HepG2 (cell line): ENCODE results near the gene NAP1L1. TPM values are rescaled to one million over a fixed set of nuclear protein-coding genes. Genes with fewer than 3 reads are reported as not detected.

ENCODE experiments used
- AKNA ChIP-seq: sonication (generic); formaldehyde crosslinking; IDR thresholded peaks from 2 replicates; pipeline ENCODE4 v1.4.0; 2020; ENCODE audit warnings: missing genetic modification reagents, borderline replicate concordance
- CREB3 ChIP-seq: sonication (generic); formaldehyde crosslinking; IDR thresholded peaks from 2 replicates; pipeline ENCODE4 v1.5.0; 2020; ENCODE audit warnings: missing genetic modification reagents
- ELF3 ChIP-seq: IDR thresholded peaks from 2 replicates; pipeline ENCODE4 v1.6.1; 2016; ENCODE audit warnings: missing genetic modification reagents, missing compliant biosample characterization
- FOXC1 ChIP-seq: sonication (generic); formaldehyde crosslinking; IDR thresholded peaks from 2 replicates; pipeline ENCODE4 v1.8.0; 2022; ENCODE audit warnings: mild to moderate bottlenecking, missing genetic modification reagents, borderline replicate concordance
- ONECUT2 ChIP-seq: sonication (generic); formaldehyde crosslinking; IDR thresholded peaks from 2 replicates; pipeline ENCODE4 v1.4.0; 2020; ENCODE audit warnings: missing genetic modification reagents
- ZBTB7A ChIP-seq: sonication (generic); formaldehyde crosslinking; IDR thresholded peaks from 2 replicates; pipeline ENCODE4 v1.8.0; 2022; ENCODE audit warnings: mild to moderate bottlenecking, missing genetic modification reagents
- ZNF264 ChIP-seq: sonication (generic); formaldehyde crosslinking; IDR thresholded peaks from 2 replicates; pipeline ENCODE4 v1.4.0; 2020; ENCODE audit warnings: missing genetic modification reagents
- ZNF570 ChIP-seq: sonication (generic); formaldehyde crosslinking; IDR thresholded peaks from 2 replicates; pipeline ENCODE4 v1.4.0; 2020; ENCODE audit warnings: mild to moderate bottlenecking, missing genetic modification reagents, borderline replicate concordance
- ZNF761 ChIP-seq: sonication (generic); formaldehyde crosslinking; conservative IDR thresholded peaks from 2 replicates; pipeline ENCODE4 v1.4.0; 2020; ENCODE audit warnings: mild to moderate bottlenecking, missing genetic modification reagents
- ZNF816 ChIP-seq: sonication (generic); formaldehyde crosslinking; IDR thresholded peaks from 2 replicates; pipeline ENCODE4 v1.8.0; 2022; ENCODE audit warnings: missing genetic modification reagents, mild to moderate bottlenecking, borderline replicate concordance
- polyA plus RNA-seq, 8 experiments: library from polyadenylated mRNA; depleted of rRNA in 3 of 8; stranded (reverse) in 7 of 8; unstranded in 1 of 8; fragments of >200 nt; fragmentation: Illumina TruSeq in 4 of 8; extraction: Trizol in 4 of 8; gene quantifications; 2 replicates each; pipeline versions ENCODE4 v1.2.1 to v1.2.3, GENCODE V29; 2011 to 2016; ENCODE audit warnings: low read depth in 4 of 8, missing spikeins in 1 of 8, mixed read lengths in 1 of 8; ENCODE audit not compliant: insufficient read depth in 1 of 8
- total RNA-seq, 5 experiments: library from RNA; depleted of rRNA; stranded (reverse); fragments of >200 nt; fragmentation: Illumina TruSeq; extraction: Trizol; gene quantifications; 2 replicates each; pipeline ENCODE4 v1.2.3, GENCODE V29; 2016; ENCODE audit warnings: low read depth in 1 of 5
- TF ChIP-seq, protein P1 (sequence below): sonication (generic); IDR thresholded peaks from 2 replicates; pipeline ENCODE4 v1.6.1; 2016; ENCODE audit warnings: low read depth, borderline replicate concordance
- TF ChIP-seq, protein P2 (sequence below): sonication (generic); formaldehyde crosslinking; conservative IDR thresholded peaks from 2 replicates; pipeline ENCODE4 v1.4.0; 2020; ENCODE audit warnings: missing genetic modification reagents
- TF ChIP-seq, protein P3 (sequence below): conservative IDR thresholded peaks from 2 replicates; pipeline ENCODE4 v1.6.1; 2018; ENCODE audit warnings: missing genetic modification reagents
- TF ChIP-seq, protein P4 (sequence below): sonication (generic); formaldehyde crosslinking; IDR thresholded peaks from 2 replicates; pipeline ENCODE4 v1.4.0; 2020; ENCODE audit warnings: low read depth, mild to moderate bottlenecking, missing genetic modification reagents

Gene NAP1L1
- total and polyA plus RNA-seq, 2 of the 13 experiments (the other 11 are each of a cell fraction or from before 2014, with no cell fraction given): 207 to 309 TPM

DNA sequence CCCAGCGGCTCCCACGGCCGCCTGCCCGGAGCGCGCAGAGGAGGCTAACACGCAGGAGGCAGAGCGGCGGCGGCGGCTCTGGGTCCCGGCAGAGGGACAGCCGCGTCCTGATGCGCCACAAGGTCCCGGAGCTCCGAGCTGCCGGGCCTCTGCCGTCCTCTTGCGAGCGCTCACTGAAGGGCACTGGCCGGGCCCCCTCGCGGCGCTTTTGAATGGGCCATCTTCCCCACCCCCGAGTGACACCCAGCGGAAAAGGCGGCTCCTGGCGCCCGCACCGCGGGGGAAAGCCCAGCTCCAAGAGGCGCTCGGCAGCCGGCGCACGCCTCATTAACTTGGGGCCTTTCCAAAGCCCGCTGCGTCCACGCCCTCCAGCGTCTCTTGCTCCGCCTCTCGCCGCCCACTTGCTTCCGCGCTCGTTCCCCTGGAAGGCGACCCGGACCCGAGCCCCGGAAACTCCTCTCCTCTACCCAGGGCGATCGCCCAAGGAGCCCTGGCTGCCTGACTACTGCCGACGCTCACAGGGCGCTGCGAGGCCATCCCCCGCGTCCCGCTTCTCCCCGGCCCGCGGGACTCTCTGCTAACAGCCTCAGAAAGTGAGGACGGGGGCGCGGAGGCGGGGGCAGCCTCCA lies 53.0 kb downstream of the NAP1L1 start, which contains the start of gene PHLDA1 (continued):
- TF ChIP-seq, protein P1, sequence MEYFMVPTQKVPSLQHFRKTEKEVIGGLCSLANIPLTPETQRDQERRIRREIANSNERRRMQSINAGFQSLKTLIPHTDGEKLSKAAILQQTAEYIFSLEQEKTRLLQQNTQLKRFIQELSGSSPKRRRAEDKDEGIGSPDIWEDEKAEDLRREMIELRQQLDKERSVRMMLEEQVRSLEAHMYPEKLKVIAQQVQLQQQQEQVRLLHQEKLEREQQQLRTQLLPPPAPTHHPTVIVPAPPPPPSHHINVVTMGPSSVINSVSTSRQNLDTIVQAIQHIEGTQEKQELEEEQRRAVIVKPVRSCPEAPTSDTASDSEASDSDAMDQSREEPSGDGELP: no peak
- TF ChIP-seq, protein P2, sequence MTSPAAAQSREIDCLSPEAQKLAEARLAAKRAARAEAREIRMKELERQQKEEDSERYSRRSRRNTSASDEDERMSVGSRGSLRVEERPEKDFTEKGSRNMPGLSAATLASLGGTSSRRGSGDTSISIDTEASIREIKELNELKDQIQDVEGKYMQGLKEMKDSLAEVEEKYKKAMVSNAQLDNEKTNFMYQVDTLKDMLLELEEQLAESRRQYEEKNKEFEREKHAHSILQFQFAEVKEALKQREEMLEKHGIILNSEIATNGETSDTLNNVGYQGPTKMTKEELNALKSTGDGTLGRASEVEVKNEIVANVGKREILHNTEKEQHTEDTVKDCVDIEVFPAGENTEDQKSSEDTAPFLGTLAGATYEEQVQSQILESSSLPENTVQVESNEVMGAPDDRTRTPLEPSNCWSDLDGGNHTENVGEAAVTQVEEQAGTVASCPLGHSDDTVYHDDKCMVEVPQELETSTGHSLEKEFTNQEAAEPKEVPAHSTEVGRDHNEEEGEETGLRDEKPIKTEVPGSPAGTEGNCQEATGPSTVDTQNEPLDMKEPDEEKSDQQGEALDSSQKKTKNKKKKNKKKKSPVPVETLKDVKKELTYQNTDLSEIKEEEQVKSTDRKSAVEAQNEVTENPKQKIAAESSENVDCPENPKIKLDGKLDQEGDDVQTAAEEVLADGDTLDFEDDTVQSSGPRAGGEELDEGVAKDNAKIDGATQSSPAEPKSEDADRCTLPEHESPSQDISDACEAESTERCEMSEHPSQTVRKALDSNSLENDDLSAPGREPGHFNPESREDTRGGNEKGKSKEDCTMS (CRISPR knock-in tag): no peak
- TF ChIP-seq AKNA (CRISPR knock-in tag) (peak; percentile 86; the same call in 1 of the 2 replicates), ZNF816 (CRISPR knock-in tag) (peak; percentile 64; the same call in 1 of the 2 replicates), CREB3 (peak; percentile 91; the same call in 1 of the 2 replicates), ELF3 (CRISPR knock-in tag) (peak; percentile 79), ZBTB7A (CRISPR knock-in tag) (no peak), ONECUT2 (peak; percentile 34; the same call in 1 of the 2 replicates), ZNF570 (no peak), ZNF761 (CRISPR knock-in tag) (peak; percentile 43; the same call in 1 of the 2 replicates), FOXC1 (CRISPR knock-in tag) (peak; percentile 94), ZNF264 (peak; percentile 88; the same call in 1 of the 2 replicates)
- TF ChIP-seq, protein P3, sequence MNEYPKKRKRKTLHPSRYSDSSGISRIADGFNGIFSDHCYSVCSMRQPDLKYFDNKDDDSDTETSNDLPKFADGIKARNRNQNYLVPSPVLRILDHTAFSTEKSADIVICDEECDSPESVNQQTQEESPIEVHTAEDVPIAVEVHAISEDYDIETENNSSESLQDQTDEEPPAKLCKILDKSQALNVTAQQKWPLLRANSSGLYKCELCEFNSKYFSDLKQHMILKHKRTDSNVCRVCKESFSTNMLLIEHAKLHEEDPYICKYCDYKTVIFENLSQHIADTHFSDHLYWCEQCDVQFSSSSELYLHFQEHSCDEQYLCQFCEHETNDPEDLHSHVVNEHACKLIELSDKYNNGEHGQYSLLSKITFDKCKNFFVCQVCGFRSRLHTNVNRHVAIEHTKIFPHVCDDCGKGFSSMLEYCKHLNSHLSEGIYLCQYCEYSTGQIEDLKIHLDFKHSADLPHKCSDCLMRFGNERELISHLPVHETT (CRISPR knock-in tag): 0 out of 2 replicates have a peak, but pooled peaks have one; percentile 32
- TF ChIP-seq, protein P4, sequence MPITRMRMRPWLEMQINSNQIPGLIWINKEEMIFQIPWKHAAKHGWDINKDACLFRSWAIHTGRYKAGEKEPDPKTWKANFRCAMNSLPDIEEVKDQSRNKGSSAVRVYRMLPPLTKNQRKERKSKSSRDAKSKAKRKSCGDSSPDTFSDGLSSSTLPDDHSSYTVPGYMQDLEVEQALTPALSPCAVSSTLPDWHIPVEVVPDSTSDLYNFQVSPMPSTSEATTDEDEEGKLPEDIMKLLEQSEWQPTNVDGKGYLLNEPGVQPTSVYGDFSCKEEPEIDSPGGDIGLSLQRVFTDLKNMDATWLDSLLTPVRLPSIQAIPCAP (CRISPR knock-in tag): 0 out of 2 replicates have a peak, but pooled peaks have one; percentile 23
